Measurements from ENCODE around the gene TRIM65. TPM values are rescaled to one million over a fixed set of nuclear protein-coding genes. Genes with fewer than 3 reads are reported as not detected.

Gene TRIM65, protein sequence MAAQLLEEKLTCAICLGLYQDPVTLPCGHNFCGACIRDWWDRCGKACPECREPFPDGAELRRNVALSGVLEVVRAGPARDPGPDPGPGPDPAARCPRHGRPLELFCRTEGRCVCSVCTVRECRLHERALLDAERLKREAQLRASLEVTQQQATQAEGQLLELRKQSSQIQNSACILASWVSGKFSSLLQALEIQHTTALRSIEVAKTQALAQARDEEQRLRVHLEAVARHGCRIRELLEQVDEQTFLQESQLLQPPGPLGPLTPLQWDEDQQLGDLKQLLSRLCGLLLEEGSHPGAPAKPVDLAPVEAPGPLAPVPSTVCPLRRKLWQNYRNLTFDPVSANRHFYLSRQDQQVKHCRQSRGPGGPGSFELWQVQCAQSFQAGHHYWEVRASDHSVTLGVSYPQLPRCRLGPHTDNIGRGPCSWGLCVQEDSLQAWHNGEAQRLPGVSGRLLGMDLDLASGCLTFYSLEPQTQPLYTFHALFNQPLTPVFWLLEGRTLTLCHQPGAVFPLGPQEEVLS
- 29.5 and 32.6 TPM in 2 replicates for total RNA-seq

DNA sequence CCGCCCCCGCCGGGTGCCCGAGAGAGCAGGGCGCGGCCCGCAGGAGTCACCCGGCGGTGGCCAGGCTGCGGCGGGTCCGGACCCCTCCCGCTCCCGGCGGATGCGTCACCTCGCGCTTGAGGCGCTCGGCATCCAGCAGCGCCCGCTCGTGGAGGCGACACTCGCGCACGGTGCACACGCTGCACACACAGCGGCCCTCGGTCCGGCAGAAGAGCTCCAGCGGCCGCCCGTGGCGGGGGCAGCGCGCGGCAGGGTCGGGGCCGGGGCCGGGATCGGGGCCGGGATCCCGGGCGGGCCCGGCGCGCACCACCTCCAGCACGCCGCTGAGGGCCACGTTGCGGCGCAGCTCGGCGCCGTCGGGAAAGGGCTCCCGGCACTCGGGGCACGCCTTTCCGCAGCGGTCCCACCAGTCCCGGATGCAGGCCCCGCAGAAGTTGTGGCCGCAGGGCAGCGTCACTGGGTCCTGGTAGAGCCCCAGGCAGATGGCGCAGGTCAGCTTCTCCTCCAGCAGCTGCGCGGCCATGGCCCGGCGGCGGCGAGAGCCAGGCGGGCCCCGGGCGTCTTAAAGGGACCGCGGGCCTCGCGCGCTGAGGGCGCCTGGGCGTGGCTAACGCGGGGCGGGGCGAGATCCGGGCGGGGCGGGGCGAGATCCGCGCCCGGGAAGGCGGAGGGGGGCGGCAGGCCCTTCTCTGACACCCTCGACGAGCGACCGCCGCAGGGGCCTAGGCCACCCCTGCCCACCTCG, at the start of gene TRIM65:
TRIM65 (minus strand) TSS at position 537 of the 745 bp plus-strand sequence; CDS start at position 523, 14 bp downstream.

DNA sequence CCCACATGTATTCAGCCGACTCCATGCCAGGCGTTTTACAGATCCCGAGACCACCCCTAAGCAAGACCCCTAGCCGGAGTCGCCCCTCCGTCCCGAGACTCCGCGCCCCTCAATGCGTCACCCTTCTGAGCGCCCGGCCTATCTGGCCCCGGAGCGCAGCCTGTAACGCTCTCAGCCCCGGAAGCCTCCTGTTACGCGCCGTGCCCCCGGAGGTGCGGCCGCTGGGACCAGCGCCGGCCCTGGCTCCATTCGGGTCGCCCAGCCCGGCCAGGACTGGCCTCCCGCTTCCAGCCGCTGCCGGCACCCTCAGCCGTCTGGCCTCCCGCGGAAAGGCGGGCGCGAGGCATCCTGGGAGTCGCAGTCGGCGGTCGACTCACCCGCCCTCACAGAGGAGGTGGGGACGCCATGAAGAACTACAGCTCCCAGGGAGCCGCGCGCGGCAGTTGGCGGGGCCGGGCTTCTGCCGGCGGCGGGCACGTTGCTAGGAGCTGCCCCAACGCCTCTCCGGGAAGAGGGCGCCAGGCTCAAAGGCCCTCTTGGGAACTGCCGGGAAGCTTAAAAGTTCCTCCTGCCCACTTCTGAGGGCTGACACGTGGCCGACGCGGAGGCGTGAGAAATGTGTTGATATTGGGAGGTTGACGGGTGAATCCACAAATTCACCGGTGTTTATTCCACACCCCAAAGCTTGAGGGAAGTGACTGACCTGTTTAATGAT, 44.1 kb upstream of the TRIM65 start, which contains the start of gene FBF1:
FBF1 (minus strand) TSS at position 316 of the 715 bp plus-strand sequence. CDS start 2,893 bp downstream, outside the sequence.

DNA sequence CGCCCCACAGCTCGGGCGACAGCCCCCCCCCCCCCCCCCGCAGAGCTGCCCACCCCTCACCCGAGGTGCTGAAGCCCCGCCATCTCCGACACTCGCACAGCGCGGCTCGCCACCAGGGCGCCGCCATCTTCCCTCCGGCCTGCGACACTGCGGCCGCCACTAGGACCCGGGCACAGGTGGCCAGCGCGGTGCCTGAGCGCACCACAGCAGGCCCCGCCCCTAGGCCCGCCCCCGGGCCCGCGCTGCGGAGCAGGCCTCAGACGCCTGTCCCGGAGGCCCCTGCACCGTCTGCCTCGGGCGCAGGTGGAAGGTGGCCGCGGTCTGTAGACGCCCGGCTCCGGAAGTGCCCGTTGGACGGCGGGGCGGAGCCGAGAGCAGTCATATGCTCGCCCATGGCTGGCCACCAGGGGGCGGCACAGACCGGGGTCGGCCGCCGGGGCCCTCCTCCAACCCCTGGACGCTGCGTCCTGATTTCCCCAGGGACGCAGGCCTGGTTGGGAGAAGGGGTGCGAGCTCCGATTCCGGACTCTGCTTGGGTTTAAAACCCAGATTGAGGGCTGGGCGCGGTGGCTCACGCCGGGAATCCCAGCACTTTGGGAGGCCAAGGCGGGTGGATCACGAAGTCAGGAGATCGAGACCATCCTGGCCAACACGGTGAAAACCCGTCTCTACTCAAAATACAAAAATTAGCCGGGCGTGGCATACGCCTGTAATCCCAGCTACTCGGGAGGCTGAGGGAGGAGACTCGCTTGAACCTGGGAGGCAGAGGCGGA, 8.2 kb upstream of the TRIM65 start, which contains the start of gene MRPL38:
MRPL38 (minus strand) TSS at position 136 of the 773 bp plus-strand sequence; CDS start at position 127, 9 bp downstream.

DNA sequence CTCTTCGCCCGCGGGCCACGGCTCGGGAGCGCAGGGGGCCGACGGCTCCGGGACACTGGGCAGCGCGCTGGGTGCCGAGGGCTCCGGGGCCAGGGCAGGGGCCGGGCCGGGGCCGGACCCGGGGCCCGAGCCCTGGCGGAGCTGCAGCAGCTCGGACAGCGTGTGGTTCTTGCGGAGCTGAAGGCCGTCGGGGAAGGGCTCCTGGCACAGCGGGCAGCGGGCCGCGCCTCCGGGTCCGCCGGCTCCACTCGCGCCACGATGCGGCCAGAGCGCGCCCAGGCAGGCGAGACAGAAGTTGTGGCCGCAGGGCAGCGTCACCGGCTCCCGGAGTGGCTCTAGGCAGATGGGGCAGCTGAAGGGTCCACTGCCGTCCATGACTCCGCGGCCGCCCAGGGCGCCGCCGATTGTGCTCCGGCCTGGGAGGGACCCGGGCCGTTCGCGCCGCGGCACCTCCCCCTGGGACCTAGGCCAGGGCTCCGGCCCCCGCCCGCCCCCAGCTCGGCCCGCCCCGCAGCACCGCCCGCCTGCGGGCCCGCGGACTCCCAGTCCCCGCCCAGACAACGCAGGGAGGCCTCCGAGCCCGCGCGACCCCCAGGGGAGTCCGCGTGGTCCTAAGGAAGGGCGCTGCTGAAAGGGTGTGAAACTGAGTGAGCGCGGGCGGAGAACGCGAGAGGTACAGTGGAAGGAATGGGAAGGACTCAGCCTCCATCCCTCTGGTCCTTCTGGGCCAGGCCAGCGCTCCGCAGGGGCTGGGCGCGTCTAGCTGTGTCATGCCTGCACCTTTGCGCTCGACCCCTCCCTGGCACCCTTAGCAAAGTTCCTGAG, 18.4 kb downstream of the TRIM65 start, which contains the start of gene TRIM47:
TRIM47 (minus strand) TSS at position 408 of the 825 bp plus-strand sequence; CDS start at position 375, 33 bp downstream.

DNA sequence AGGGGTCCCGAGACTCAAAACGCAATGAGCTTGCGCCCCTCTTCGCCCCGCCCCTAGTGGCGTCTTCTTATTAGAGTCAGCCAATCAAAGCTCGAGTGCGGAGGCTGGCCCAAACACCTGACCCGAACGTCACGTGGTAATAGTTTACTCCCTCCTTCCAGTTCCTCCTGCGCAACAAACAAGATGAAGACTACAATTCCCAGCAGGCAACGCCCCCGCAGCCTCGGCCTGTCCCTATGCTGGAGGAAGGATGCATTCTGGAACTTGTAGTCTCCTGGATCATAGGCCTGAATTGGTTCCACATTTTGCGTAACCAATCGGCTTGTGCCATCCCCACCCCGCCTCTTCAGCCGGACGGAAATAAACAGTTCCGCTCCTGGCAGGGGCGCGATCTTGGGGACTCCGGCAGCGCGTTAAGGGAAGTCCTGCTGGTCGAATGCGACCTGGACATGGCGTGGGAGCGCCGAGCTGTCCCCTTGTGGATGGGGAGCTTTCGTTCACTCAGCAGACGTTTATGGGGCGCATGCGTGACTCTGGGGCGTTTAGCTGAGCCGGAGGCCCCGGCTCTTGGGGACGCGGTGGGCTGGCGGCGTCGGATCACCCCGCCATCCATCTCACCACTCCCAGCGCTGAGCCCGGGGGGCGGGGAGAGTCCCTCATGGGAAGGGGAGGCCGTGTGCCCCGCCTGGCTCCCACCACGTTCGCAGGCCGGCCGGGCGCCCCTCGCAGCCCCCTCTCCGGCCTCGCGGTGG, 41.3 kb downstream of the TRIM65 start, which contains the start of gene WBP2:
WBP2 (minus strand) TSS at position 26 of the 752 bp plus-strand sequence. CDS start 38 bp downstream, outside the sequence.

DNA sequence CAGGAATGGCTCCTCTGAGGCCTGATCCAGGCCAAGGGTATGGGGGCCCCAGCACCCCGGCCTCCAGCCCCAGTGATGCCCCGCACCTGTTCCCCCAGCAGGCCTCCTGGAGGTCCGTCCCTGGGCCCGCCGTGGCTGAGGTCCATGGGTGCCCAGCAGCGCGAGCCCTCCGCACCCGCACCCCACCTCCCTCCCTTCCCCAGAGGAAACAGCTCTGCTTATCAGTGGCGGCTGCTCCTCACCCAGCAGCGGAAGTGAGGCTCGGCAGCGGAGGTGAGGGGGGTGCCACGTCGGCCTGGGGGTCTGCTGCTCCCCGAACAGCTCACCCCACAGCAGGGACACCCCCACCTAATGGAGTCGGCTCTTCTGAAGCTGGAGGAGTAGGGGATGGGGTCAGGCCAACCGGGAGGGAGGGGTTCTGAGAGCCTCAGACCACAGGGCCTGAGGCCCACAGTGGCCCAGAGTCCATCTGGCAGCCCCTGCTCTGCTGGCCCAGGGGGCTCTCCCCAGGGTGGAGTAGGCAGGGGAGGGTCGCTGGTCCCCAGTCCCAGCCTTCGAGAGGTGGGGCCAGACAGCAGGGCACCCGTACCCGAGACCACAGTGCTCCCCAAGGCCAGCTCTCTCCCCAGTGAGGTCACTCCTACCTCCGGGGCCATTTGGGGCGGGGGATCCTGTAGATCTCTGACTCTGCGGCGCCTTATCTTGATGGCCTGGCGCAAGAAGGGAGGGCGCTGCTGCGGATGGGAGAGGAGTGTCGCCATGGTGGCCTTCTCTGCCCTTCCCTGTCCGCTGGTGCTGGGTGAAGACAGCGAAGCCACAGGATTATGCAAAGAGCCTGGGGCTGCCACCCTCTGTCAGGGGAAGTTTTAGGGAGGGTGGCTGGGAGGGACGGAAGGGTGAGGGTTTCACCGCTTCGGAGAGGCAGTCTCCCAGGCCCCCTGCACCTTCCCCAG, 52.9 kb downstream of the TRIM65 start, which contains the start of gene UNC13D:
UNC13D (minus strand) TSS at position 828 of the 953 bp plus-strand sequence; CDS start at position 761, 67 bp downstream.

Other genes with a start within 250 kb of the TRIM65 start
- 13.2 and 32.3 TPM in 2 replicates for gene RECQL5, start 229.8 kb downstream of the TRIM65 start, total RNA-seq
- 60.1 and 68.9 TPM in 2 replicates for gene SAP30BP, start 229.6 kb downstream of the TRIM65 start, total RNA-seq
- 4.1 and 85.9 TPM in 2 replicates for gene ITGB4, start 175.5 kb downstream of the TRIM65 start, total RNA-seq
- 58.3 and 61.6 TPM in 2 replicates for gene GALK1, start 131.8 kb downstream of the TRIM65 start, total RNA-seq
- 17.5 and 23.6 TPM in 2 replicates for gene UNK, start 112.1 kb downstream of the TRIM65 start, total RNA-seq
- 5.1 and 15.7 TPM in 2 replicates for gene UNC13D, start 52.5 kb downstream of the TRIM65 start, total RNA-seq
- gene WBP2, start 41.6 kb downstream of the TRIM65 start, total RNA-seq, result 55.2 and 85.8 TPM in 2 replicates
- 32.8 and 41.4 TPM in 2 replicates for gene TRIM47, start 18.4 kb downstream of the TRIM65 start, total RNA-seq
- 45.3 and 52.8 TPM in 2 replicates for gene MRPL38, start 7.9 kb upstream of the TRIM65 start, total RNA-seq
- gene FBF1, start 44.1 kb upstream of the TRIM65 start, total RNA-seq, result 6.6 and 8.0 TPM in 2 replicates
- 24.0 and 30.6 TPM in 2 replicates for gene ACOX1, start 82.2 kb upstream of the TRIM65 start, total RNA-seq
- 23.0 and 36.8 TPM in 2 replicates for gene TEN1, start 82.3 kb upstream of the TRIM65 start, total RNA-seq
- 2.4 and 2.9 TPM in 2 replicates for gene CDK3, start 103.9 kb upstream of the TRIM65 start, total RNA-seq
- gene EVPL, start 130.4 kb upstream of the TRIM65 start, total RNA-seq, result 11.7 and 21.4 TPM in 2 replicates
- 33.8 and 41.1 TPM in 2 replicates for gene SRP68, start 175.6 kb upstream of the TRIM65 start, total RNA-seq
- 0.16 and 1.3 TPM in 2 replicates for gene GALR2, start 177.8 kb upstream of the TRIM65 start, total RNA-seq
- not detected in 2 replicates for gene ZACN, start 182.2 kb upstream of the TRIM65 start, total RNA-seq
- gene EXOC7, start 206.8 kb upstream of the TRIM65 start, total RNA-seq, result 64.9 and 77.6 TPM in 2 replicates
- gene FOXJ1, start 244.3 kb upstream of the TRIM65 start, total RNA-seq, result 0.81 and 5.8 TPM in 2 replicates

Data from mesangial cell (primary cell).